Measurements from ENCODE around the gene RYR1. TPM values are rescaled to one million over a fixed set of nuclear protein-coding genes. Genes with fewer than 3 reads are reported as not detected.

RYR1 gene
- total RNA-seq, 1 donor, result not detected

GRCh38 chr19:38445362-38445761 lies 11.9 kb downstream of the RYR1 start:
- no peak for TF ChIP-seq CTCF (IDR thresholded peaks at IDR 0.05; ENCODE audit: insufficient read depth, low read length)
- no peak overlapping the region for H3K4me3 ChIP-seq (ENCODE audit: low read depth, low read length)
- DNase-seq (ENCODE audit: low read depth), result no peak

GRCh38 chr19:38448225-38448624 lies 14.7 kb downstream of the RYR1 start:
- no peak overlapping the region for H3K4me3 ChIP-seq (ENCODE audit: low read depth, low read length)
- DNase-seq (ENCODE audit: low read depth), result no peak
- no peak for TF ChIP-seq CTCF (IDR thresholded peaks at IDR 0.05; ENCODE audit: insufficient read depth, low read length)

DNA sequence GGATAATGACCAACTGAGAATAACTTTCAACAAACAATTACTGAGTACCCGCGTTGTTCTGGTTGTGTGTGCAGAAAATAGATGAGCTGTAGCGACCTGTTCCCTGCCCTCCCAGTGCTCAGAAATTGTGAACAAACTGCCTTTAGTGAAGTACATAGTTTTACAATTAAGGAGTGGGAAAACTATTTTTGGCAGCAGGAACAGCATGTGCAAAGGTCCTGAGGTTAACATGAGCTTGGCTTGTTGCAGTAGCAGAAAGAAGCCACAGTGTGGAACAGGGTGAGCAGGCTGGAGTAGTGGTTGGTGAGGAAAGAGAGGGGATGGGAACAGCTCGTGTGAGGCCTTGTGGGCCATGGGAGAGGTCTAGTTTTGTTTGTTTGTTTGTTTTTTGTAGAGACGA lies 16.0 kb downstream of the RYR1 start:
- TF ChIP-seq CTCF (IDR thresholded peaks at IDR 0.05; ENCODE audit: insufficient read depth, low read length), result no peak
- no peak overlapping the region for H3K4me3 ChIP-seq (ENCODE audit: low read depth, low read length)
- DNase-seq (ENCODE audit: low read depth), result no peak

- no peak for DNase-seq (ENCODE audit: low read depth)
- TF ChIP-seq CTCF (IDR thresholded peaks at IDR 0.05; ENCODE audit: insufficient read depth, low read length), result no peak
- H3K4me3 ChIP-seq (ENCODE audit: low read depth, low read length), result no peak overlapping the region
These were observed 17.5 kb downstream of the RYR1 start for GRCh38 chr19:38451036-38451435.

- H3K4me3 ChIP-seq (ENCODE audit: low read depth, low read length), result no peak overlapping the region
- TF ChIP-seq CTCF (IDR thresholded peaks at IDR 0.05; ENCODE audit: insufficient read depth, low read length), result no peak
- no peak for DNase-seq (ENCODE audit: low read depth)
These were observed 18.1 kb downstream of the RYR1 start for GRCh38 chr19:38451629-38452028.

GRCh38 chr19:38452430-38453366 lies 19.2 kb downstream of the RYR1 start:
- H3K4me3 ChIP-seq (ENCODE audit: low read depth, low read length), result no peak overlapping the region
- no peak for TF ChIP-seq CTCF (IDR thresholded peaks at IDR 0.05; ENCODE audit: insufficient read depth, low read length)
- DNase-seq (ENCODE audit: low read depth), result no peak

Data from fibroblast of the aortic adventitia (primary cell).